Hematopoietic multipotent progenitor cell treated with erythropoietin and hydrocortisone succinate and interleukin-3 and kit ligand, for 6 days (in vitro differentiated cells): ENCODE results near the gene GMNN.
"Not testable (repeated sequence)": the region's sequence is repeated elsewhere in the genome, so short reads cannot be mapped to it uniquely, and the experiment has no call there.

Source experiments
- DNase-seq: peaks from one replicate; pipeline ENCODE4 v3.0.0-alpha.2; 2015

Gene GMNN

GRCh38 chr6:24774696-24775519 lies at the start of gene GMNN:
GMNN (plus strand) TSS chr6:24774937; CDS start chr6:24777247, 2,310 bp downstream.
- peak; percentile 99 for DNase-seq

GRCh38 chr6:24730653-24731052 lies 44.1 kb upstream of the GMNN start:
- not testable (repeated sequence) for DNase-seq

GRCh38 chr6:24731456-24732134 lies 43.1 kb upstream of the GMNN start:
- not testable (repeated sequence) for DNase-seq

GRCh38 chr6:24734166-24734565 lies 40.6 kb upstream of the GMNN start:
- no peak for DNase-seq

- DNase-seq = not testable (repeated sequence)
Measured at GRCh38 chr6:24734710-24735109, 40.0 kb upstream of the GMNN start.

GRCh38 chr6:24738741-24739140 lies 36.0 kb upstream of the GMNN start:
- DNase-seq = no peak

GRCh38 chr6:24740861-24741260 lies 33.9 kb upstream of the GMNN start:
- DNase-seq = no peak

- DNase-seq = no peak
Measured at GRCh38 chr6:24742216-24742738, 32.5 kb upstream of the GMNN start.

- no peak for DNase-seq
Measured at GRCh38 chr6:24743265-24743943, 31.3 kb upstream of the GMNN start.

- DNase-seq = no peak
Measured at GRCh38 chr6:24743944-24744335, 30.8 kb upstream of the GMNN start.

GRCh38 chr6:24744911-24745310 lies 29.8 kb upstream of the GMNN start:
- DNase-seq = no peak

- no peak for DNase-seq
Measured at GRCh38 chr6:24749297-24749696, 25.4 kb upstream of the GMNN start.

GRCh38 chr6:24750878-24751277 lies 23.9 kb upstream of the GMNN start:
- DNase-seq = not testable (repeated sequence)

- no peak for DNase-seq
Measured at GRCh38 chr6:24752503-24752902, 22.2 kb upstream of the GMNN start.

GRCh38 chr6:24752917-24753492 lies 21.7 kb upstream of the GMNN start:
- no peak for DNase-seq

GRCh38 chr6:24753545-24753944 lies 21.2 kb upstream of the GMNN start:
- no peak for DNase-seq

GRCh38 chr6:24754378-24754777 lies 20.4 kb upstream of the GMNN start:
- not testable (repeated sequence) for DNase-seq

- DNase-seq = peak; percentile 70
Measured at GRCh38 chr6:24755279-24755678, 19.5 kb upstream of the GMNN start.

GRCh38 chr6:24757611-24758010 lies 17.1 kb upstream of the GMNN start:
- no peak for DNase-seq

GRCh38 chr6:24759718-24760117 lies 15.0 kb upstream of the GMNN start:
- DNase-seq = no peak

GRCh38 chr6:24760210-24760609 lies 14.5 kb upstream of the GMNN start:
- DNase-seq = no peak

- DNase-seq = peak; percentile 81
Measured at GRCh38 chr6:24761193-24761835, 13.4 kb upstream of the GMNN start.

GRCh38 chr6:24761851-24762250 lies 12.9 kb upstream of the GMNN start:
- no peak for DNase-seq
